Duodenal mucosa (tissue), 2 donors: ENCODE data around the gene ELMO1.

Experiments
- H3K27ac ChIP-seq: one replicate; pipeline ENCODE4 v1.7.0; 2013; ENCODE audit warnings: low read depth, low read length
- H3K27me3 ChIP-seq, 2 donors: one replicate each; pipeline ENCODE4 v1.7.0; 2013; ENCODE audit warnings: low read length in 2 of 2, control low read depth in 1 of 2; ENCODE audit not compliant: insufficient read depth in 2 of 2, control insufficient read depth in 1 of 2
- H3K36me3 ChIP-seq, 2 donors: one replicate each; pipeline ENCODE4 v1.7.0; 2013; ENCODE audit warnings: low read length in 2 of 2, control low read depth in 1 of 2; ENCODE audit not compliant: insufficient read depth in 2 of 2, control insufficient read depth in 1 of 2
- H3K4me1 ChIP-seq, 2 donors: one replicate each; pipeline ENCODE4 v1.7.0; 2013; ENCODE audit warnings: low read length in 2 of 2, control low read depth in 1 of 2; ENCODE audit not compliant: insufficient read depth in 2 of 2, control insufficient read depth in 1 of 2
- H3K4me3 ChIP-seq, 2 donors: one replicate each; pipeline ENCODE4 v1.7.0; 2013; ENCODE audit warnings: low read length in 2 of 2, low read depth in 1 of 2
- H3K9ac ChIP-seq, 2 donors: one replicate each; pipeline ENCODE4 v1.7.0; 2013; ENCODE audit warnings: low read length in 2 of 2, low read depth in 1 of 2
- H3K9me3 ChIP-seq, 2 donors: one replicate each; pipeline ENCODE4 v1.7.0; 2013; ENCODE audit warnings: low read length in 2 of 2, control low read depth in 1 of 2; ENCODE audit not compliant: control insufficient read depth in 1 of 2

ELMO1 gene

GRCh38 chr7:37284285-37284684 is 164.4 kb downstream of the ELMO1 start:
- H3K4me1 ChIP-seq, result peaks cover 19 to 22% of the 10 kb centered on the region in 2 donors
- no peak overlapping the region for H3K27ac ChIP-seq
- H3K36me3 ChIP-seq, result no peaks in the 10 kb centered on the region
- H3K27me3 ChIP-seq, result no peaks in the 10 kb centered on the region
- H3K9ac ChIP-seq, result no peak overlapping the region
- no peaks in the 10 kb centered on the region for H3K9me3 ChIP-seq
- no peak overlapping the region for H3K4me3 ChIP-seq

GRCh38 chr7:37283716-37284115 is 164.9 kb downstream of the ELMO1 start:
- no peaks in the 10 kb centered on the region for H3K36me3 ChIP-seq
- H3K4me1 ChIP-seq, result peaks cover 19 to 22% of the 10 kb centered on the region in 2 donors
- H3K27ac ChIP-seq, result no peak overlapping the region
- no peaks in the 10 kb centered on the region for H3K9me3 ChIP-seq
- H3K9ac ChIP-seq, result no peak overlapping the region
- H3K27me3 ChIP-seq, result no peaks in the 10 kb centered on the region
- no peak overlapping the region for H3K4me3 ChIP-seq

GRCh38 chr7:37282927-37283326 is 165.7 kb downstream of the ELMO1 start:
- H3K36me3 ChIP-seq, result no peaks in the 10 kb centered on the region
- H3K4me3 ChIP-seq, result no peak overlapping the region
- peaks cover 19 to 22% of the 10 kb centered on the region in 2 donors for H3K4me1 ChIP-seq
- H3K9me3 ChIP-seq, result no peaks in the 10 kb centered on the region
- no peak overlapping the region for H3K9ac ChIP-seq
- H3K27ac ChIP-seq, result no peak overlapping the region
- H3K27me3 ChIP-seq, result no peaks in the 10 kb centered on the region

- Histone ChIP-seq H3K27me3 (no peaks in the 10 kb centered on the region), H3K4me3 (no peak overlapping the region), H3K36me3 (no peaks in the 10 kb centered on the region), H3K27ac (no peak overlapping the region), H3K9ac (no peak overlapping the region), H3K9me3 (no peaks in the 10 kb centered on the region), H3K4me1 (peaks cover 18 to 19% of the 10 kb centered on the region in 2 donors)
These were observed 166.6 kb downstream of the ELMO1 start for GRCh38 chr7:37282093-37282444.

- Histone ChIP-seq H3K36me3 (no peaks in the 10 kb centered on the region), H3K9ac (no peak overlapping the region), H3K4me1 (peaks cover 16 to 17% of the 10 kb centered on the region in 2 donors), H3K4me3 (no peak overlapping the region), H3K27me3 (no peaks in the 10 kb centered on the region), H3K9me3 (no peaks in the 10 kb centered on the region), H3K27ac (no peak overlapping the region)
These were observed 167.1 kb downstream of the ELMO1 start for GRCh38 chr7:37281368-37282092.

- Histone ChIP-seq H3K9ac (no peak overlapping the region), H3K4me3 (no peak overlapping the region), H3K27ac (no peak overlapping the region), H3K9me3 (no peaks in the 10 kb centered on the region), H3K27me3 (no peaks in the 10 kb centered on the region), H3K36me3 (no peaks in the 10 kb centered on the region), H3K4me1 (no peaks in the 10 kb centered on the region)
These were observed 171.2 kb downstream of the ELMO1 start for GRCh38 chr7:37277513-37277912.

- Histone ChIP-seq H3K27ac (no peak overlapping the region), H3K4me1 (no peaks in the 10 kb centered on the region), H3K4me3 (no peak overlapping the region), H3K9ac (no peak overlapping the region), H3K9me3 (no peaks in the 10 kb centered on the region), H3K36me3 (no peaks in the 10 kb centered on the region), H3K27me3 (no peaks in the 10 kb centered on the region)
These were observed 173.5 kb downstream of the ELMO1 start for GRCh38 chr7:37275078-37275710.

- no peak overlapping the region for H3K27ac ChIP-seq
- no peak overlapping the region for H3K9ac ChIP-seq
- H3K4me3 ChIP-seq, result no peak overlapping the region
- H3K27me3 ChIP-seq, result no peaks in the 10 kb centered on the region
- H3K36me3 ChIP-seq, result no peaks in the 10 kb centered on the region
- no peaks in the 10 kb centered on the region for H3K4me1 ChIP-seq
- H3K9me3 ChIP-seq, result no peaks in the 10 kb centered on the region
These were observed 174.8 kb downstream of the ELMO1 start for GRCh38 chr7:37273891-37274290.

- H3K9me3 ChIP-seq, result no peaks in the 10 kb centered on the region
- no peak overlapping the region for H3K4me3 ChIP-seq
- no peaks in the 10 kb centered on the region for H3K36me3 ChIP-seq
- H3K27me3 ChIP-seq, result no peaks in the 10 kb centered on the region
- no peak overlapping the region for H3K9ac ChIP-seq
- H3K4me1 ChIP-seq, result no peaks in the 10 kb centered on the region
- H3K27ac ChIP-seq, result no peak overlapping the region
These were observed 178.8 kb downstream of the ELMO1 start for GRCh38 chr7:37269711-37270508.

- Histone ChIP-seq H3K9me3 (no peaks in the 10 kb centered on the region), H3K27ac (no peak overlapping the region), H3K4me1 (no peaks in the 10 kb centered on the region), H3K9ac (no peak overlapping the region), H3K4me3 (no peak overlapping the region), H3K27me3 (no peaks in the 10 kb centered on the region), H3K36me3 (no peaks in the 10 kb centered on the region)
These were observed 181.4 kb downstream of the ELMO1 start for GRCh38 chr7:37267251-37267650.
